Measurements from ENCODE around the gene CYP24A1.

CYP24A1 gene

DNA sequence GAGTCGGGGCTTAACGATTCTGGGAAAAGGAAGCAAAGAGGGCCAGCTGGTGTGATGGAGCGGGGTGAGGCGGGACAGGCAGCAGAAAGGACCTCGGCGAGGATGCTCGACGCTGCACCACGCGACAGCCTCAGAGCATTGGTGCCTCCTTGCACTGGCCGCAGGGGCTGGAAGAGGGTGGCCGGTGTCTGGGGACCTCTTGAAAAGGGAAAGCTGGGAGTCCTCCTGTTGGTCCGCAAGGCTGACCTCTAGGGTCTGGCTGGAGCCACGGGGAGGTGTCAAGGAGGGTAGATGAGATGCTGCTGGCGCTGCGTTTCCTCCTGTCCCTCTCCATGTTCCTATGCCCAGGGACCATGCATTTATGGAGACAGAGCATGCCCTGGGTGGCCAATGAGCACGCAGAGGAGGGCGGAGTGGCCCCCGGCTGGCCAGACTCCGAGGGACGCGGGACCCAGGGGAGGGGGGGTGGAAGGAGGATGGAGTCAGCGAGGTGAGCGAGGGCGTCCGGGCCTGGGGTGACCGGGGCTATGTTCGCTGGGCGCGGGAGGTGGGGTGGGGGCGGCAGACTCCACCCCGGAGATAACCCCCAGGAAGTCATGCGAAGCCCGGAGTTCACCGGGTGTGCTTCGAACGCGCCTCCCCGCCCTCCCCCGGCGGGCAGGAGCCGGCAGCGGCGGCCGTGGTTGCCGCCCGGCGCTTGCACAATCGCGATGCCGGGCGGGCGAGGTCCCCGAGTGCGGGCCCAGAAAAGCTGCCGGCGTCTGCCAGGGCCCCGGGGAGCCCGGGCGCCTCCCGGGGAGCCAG is at the start of gene CYP24A1:
CYP24A1 (minus strand) TSS at position 334 of the 804 bp plus-strand sequence. CDS start 407 bp downstream, outside the sequence.
- DNase-seq, result no peak

DNA sequence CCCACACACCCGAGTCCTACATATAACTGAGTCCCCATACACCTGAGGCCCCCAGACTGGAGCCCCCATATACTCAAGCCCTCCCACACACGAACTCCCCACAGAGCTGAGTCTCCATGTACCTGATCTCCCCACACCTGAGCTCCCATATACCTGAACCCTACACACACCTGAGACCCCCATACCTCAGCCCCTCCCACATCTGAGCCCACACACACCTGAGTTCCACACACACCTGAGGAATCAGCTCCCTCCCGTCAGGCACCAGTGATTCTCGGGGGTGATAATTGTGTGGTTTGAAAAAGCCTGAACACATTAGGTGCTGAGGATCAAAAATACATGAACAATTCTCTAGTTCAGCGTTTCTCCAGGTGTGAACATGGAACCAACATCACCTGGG is 49.5 kb upstream of the CYP24A1 start:
- no peak for DNase-seq

DNA sequence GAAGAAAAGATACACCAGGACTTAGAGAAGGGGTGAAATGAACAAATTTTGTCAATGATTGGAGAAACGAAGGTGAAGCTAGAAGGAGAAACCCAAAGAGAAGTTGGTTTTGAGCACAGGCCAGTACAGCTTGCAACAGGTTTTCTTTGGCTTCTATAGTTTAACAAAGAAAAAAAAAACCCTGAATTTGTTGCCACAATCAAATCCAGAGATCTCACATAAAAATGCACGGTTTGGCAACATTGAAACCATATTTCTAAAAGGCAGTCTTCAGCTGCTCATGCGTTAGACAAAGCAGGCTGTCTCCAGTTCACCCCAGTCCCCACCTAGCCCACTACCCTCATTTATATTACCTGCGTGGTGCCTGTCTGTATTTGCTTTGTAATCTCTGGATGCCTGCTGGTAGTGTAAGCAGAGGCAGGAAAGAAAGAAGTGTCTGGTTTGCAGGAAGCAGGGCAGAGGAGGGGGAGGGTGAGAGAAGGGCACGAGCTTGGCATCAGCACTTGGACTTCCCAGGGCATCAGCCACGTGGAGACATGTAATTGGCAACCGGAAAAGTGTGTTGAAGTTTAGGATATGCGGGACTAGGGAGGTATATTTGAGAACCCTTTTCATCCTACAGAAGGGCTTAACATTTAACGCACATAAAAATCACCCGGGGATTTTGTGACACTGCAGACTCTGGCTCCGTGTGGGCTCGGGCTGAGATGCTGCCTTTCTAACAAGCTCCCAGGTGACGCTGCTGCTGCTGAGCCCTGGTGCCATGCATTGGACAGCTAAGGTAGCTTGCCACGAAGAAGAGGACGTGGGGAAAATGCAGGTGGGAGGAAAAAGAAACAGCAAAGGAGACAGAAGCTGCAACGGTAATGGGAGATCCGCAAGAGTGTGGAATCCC is 48.5 kb upstream of the CYP24A1 start:
- DNase-seq, result no peak

DNA sequence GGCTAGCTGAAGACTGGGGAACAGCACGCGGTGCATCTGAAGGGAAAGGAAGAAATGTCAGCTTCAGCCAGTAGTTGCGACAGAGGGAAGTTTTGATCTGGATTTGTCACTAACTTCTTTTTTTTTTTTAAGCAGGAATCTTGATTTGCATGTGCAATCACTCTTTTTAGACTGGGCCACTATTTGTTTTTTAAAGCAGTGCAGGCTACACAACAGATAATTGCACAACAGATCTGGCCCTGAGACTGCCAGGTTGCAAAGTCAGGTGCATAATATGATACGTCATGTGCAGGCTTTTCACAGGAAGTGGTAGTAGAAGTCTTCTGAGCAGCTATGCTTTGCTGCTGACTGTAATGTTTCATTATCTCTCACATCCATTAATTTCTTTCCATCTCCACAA is 47.6 kb upstream of the CYP24A1 start:
- no peak for DNase-seq

DNA sequence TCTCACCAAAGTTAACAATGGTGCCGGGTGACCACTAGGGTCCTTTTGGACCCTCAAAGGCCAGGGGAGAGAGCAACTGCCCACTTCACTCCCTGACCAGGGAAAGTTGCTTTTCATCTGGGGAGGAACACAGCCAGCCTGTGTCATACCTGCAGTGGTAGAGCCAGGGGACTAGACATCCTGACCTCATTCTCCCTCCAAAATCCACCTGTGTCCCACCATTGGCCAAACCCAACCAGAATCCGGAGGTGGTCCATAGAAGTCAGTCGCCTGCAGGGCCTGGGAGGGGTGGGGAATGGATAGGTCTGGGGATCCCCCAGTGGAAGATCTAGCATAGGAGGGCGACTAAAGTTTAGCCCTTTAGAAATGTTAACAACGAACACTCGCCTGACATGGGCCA is 46.9 kb upstream of the CYP24A1 start:
- no peak for DNase-seq

DNA sequence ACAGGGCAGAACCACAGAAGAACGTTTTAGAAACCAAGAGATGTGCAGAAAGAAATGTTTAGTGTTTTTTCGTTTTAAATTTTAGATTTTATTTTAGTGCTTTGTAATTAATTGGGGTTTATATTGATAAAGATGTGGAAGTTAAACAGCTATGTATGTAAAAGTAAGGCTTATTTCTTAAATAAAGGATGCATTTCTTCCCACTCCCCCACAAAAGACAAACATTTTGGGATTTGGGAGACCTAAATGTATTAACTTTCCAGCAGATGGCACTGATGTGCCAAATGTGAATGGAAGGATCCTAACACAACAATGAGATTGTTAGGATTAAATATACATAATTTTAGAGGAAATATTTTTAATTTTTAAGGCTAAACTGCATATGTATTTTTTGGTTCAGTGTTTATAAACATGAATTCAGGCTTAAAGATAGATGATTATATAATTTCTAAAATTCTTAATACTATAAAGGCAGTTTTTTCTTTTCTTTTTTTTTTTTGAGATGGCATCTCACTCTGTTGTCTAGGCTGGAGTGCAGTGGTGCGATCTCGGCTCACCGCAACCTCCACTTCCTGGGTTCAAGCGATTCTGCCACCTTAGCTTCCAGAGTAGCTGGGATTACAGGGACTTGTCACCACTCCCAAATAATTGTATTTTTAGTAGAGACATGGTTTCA is 46.1 kb upstream of the CYP24A1 start:
- no peak for DNase-seq

DNA sequence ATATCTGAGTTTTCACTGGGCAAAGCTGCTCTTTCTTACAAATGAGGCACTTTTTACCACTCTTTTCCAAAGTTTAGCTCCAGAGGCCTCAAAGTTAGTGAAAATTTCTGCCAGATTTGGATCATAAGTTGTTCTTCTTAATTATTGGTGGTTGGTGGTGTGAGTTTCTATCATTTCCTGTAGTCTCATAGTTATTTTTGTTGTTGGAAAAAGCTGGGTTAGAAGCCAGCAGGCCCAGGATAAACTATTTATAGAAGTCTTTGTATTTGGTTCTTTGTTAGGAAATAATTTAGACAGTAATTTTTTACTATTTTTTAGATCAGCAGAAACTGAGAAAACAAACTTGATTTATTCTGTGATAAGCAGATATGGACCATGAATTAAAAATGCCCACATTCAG is 44.7 kb upstream of the CYP24A1 start:
- DNase-seq, result no peak

DNA sequence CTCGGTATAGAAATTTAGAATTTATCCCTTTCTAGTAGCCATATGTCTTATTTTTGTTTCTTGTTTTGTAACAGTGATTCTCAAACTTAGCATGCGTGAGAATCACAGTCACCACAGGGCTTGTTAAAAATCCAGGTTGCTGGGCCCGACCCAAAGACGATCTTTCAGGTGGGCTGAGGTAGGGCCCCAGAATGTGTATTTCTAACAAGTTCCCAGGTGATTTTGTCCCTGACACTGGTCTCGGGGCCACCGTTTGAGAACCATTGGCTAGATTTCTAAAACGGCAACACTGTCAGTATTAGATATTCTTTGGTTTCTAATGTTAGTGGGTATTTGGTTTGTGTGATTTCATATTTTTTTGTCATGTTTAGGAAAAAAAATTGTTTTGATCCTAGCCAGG is 44.0 kb upstream of the CYP24A1 start:
- no peak for DNase-seq

DNA sequence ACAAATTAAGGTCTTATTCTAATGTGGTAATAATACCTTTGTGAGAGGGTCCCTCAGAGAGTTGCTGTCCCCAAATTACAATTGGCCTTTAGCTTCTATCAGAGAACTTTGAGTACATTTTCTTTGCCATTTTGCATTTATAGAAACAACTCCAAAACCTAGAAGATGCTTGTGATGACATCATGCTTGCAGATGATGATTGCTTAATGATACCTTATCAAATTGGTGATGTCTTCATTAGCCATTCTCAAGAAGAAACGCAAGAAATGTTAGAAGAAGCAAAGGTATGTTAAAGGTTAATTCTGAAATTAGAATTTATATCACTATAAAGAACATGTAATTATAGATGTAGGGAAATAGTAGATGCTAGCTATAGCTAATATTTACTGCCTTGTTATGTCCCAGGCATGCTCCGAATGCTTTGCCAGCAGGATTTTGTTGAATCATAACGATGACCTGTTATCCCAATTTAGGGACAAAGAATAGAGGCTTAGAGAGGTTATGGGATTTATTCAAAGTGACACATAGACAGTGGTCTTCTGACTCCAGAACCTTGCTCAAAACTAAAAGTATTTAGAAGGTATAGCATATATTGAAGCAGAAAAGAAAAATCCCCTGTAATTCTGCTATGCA is 41.5 kb upstream of the CYP24A1 start:
- no peak for DNase-seq

DNA sequence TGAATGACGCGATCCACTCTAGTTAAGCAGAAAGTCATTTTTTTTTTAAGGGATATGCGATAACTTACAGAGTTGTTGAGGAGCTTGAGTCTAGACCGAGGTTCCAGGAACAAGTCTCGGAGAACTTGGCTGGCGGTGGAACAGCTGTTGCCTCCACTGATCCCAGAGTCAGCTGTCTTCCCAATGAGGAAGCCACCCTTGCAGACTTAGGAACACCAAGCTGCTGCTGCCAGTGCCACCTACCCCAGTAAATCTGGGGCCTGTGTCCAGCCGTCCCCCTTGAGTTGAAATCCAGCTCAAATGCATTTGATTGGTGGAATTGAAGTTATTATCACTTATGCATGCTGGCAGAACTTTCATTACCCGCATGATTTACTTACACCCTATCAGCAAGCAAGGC is 40.8 kb upstream of the CYP24A1 start:
- DNase-seq, result no peak

DNA sequence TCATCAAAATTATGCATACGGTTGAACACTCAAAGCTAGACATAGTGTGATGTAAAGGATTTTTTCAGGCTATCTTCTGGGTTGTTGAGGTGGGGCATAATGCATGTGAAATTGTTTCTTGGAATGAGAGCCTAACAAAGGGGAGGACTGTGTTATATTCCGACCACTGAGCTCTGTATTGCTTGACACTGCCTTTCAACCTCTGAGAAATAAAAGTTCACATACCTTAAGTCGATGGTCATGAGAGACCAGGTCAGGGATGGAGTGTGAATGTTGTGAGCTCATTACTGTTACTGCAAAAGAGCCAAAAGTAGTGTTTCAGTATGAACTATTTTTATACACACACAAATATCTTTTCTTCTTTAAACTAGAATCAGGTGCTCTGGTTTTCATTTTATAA is 39.1 kb upstream of the CYP24A1 start:
- no peak for DNase-seq

DNA sequence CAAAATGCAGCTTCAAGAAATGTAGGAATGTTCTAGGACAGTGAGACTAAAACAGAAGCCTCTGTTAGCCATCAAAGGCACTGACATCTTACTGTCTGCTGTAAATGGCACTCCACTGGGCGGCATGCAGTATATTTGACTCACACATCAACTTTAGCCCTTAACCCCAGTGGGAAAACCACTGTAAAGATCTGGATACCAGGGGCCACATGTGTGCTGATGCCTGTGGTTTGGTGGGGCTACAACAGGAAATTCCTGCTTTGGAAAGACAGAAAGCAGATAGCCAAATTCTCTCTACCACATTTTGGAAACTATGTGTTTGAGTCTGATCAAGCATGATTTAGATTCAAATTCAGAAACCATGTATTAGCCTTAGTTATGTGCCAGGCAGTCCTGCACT is 38.4 kb upstream of the CYP24A1 start:
- DNase-seq, result no peak

DNA sequence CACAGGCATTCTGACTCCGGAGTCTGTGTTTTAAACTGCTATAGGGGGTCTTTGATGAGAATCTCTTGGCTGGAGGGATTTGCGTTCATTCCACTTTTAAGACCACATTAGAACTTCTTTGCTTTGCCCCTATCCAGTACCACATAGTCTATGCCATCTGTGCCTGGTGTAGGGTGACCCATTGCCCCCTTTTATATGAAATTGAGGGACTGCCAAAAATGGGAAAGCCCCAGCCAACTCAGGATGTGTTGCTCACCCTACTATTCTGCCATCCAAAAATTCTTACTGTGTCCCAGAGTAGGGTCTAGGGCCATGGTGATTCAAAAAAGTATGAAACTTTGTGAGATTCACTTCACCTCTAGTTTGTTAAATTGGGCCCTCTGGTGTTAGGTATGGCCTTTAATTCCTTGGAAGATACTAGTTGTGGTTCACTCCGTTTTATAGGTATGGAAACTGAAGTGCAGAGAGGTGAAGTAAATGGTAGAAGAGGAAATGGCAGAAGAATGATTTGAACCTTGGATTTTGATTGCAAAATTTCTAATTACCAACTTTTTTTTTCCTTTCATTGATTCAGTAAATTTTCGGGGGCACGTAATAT is 35.5 kb upstream of the CYP24A1 start:
- DNase-seq, result no peak

DNA sequence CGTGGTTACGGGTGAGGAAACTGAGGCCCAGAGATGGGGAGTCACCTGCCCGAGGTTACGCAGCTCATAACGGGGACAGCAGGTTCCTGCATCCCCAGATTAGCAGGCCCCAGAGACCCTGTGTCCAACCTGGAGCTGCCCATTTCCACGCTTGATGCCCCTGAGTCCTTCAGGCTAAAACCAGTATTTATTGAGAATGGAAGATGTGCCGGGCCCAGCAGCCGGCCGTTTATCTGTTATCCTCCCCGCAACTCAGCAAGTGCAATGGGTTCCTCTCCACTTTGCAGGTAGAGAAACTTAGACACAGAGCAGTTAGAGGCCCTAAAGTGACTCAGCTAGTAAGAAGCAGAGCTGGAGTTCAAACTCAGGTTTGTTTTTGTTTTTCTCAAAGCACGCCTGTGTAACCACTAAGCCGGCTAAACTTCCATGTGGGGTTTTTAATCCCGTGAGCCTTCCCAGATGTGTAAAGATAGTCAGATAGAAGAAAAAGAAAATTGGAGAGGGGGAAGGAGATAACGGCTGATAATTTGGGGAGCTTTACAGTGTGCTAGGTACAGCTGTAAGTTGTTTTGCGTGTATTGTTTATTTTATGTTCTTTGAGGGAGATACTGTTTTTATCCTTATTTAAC is 34.9 kb upstream of the CYP24A1 start:
- no peak for DNase-seq

DNA sequence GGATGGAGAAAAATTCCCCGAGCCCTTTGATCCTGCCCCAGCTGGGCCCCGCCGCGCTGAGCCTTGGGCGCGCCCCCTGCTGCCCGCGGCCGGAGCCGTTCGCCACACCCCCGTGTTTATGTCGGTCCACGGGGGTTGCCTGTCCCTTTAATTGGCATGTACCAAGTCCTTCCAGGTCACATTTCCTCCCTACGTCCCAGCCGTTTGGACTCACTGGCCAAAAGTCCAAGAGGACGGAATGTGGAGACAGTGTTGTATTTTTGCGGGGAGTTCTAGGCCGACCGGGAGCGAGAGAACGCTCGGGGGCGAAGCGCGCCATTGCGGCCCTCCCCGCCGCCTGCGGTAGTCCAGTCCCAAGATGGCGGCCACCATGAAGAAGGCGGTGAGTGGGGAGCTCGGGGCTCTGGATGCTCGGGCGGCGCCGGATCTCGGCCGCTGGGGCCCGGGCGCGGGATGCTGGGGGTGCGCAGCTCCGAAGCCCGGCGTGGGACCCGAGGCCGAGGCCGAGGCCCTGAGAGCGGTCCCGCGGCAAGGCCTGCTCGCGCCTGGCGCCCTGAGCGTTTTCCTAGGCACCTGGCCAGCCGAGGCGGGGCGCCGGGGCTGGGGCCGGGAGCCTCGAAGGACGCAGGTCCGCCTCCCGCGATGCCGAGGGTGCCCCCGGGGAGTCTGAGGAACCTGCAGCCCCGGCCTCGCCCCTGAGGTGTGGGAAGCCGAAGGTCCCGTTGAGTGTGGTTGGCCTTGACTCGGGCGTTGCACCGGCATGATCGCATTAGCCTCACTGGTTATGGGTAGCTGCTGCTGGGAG is 34.2 kb upstream of the CYP24A1 start, which contains the start of gene PFDN4:
PFDN4 (plus strand) TSS at position 345 of the 805 bp plus-strand sequence; CDS start at position 359, 14 bp downstream.
- DNase-seq, result peak; percentile 75 to 76

DNA sequence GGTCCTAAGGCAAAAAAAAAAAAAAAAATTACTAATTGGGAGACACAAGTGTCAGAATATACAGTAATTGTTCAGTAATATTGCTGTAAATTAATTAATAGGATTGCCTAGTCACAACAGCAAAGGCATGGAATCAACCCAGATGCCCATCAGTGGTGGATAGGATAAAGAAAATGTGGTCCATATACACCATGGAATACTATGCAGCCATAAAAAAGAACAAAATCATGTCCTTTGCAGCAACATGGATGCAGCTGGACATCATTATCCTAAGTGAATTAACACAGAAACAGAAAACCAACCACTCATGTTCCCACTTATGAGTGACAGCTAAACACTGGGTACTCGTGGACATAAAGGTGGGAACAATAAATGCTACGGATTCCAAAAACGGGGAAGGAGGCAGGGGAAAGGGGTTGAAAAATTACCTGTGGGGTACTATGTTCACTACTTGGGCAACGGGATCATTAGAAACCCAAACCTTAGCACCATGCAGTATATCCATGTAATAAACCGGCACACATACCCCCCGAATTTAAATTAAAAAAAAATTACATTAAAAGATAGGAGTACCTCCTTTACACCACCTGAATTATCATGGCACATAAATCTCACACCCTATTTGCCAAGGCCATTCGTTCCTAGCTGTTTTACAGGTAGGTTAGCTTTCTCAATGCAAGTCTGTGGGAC is 33.4 kb upstream of the CYP24A1 start:
- DNase-seq, result no peak

DNA sequence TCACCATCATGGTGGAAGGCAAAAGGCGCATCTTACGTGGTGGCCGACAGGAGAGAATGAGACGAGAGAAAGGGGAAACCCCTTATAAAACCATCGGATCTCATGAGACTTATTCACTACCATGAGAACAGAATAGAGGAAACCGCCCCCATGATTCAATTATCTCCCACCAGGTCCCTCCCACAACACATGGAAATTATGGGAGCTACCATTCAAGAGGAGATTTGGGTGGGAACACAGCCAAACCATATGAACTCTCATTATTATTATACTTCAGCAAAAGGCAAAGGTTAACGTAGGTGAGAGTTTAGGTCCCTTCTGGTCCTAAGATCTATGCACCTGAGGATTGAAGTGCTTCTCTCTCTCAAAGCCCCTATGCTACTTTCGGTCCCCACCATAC is 31.7 kb upstream of the CYP24A1 start:
- DNase-seq, result no peak

DNA sequence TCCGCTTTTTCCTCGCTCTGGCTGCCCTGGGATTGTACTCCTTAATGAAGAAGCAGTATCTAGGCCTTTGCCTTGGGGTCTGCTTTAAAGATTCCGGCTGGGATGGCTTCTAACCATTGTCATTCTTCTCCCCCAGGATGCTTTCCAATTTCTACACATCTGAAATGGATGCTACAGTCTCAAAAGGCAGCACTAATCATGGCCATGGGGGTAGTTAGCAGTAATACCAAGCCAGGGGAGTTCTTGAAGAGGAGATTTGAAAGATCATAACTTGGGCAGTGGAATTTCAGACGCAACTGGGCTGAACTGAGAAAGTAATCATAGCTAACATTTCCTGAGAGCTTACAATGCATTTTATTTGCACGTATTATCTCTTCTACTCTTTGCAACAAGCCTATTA is 30.7 kb upstream of the CYP24A1 start:
- no peak for DNase-seq

DNA sequence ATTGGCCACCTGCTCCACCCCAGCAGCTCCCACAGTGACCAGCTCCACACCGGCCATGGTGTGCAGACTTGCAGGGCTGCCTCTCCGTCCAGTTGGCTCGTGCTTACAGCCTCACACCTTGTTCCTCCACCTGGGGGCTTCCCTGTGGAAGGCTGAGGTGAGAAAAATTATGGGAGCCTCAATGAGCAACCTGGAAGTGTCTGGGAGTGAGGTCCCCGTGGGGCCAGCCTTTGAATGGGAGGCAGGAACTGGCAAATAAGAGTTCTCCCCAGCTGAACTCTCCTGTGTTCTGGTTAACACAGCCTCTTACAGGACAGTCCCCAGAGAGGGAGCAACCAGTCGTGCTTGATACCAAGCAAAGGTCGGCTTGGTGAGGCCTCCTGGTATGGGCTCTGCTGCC is 30.3 kb upstream of the CYP24A1 start:
- DNase-seq, result no peak

DNA sequence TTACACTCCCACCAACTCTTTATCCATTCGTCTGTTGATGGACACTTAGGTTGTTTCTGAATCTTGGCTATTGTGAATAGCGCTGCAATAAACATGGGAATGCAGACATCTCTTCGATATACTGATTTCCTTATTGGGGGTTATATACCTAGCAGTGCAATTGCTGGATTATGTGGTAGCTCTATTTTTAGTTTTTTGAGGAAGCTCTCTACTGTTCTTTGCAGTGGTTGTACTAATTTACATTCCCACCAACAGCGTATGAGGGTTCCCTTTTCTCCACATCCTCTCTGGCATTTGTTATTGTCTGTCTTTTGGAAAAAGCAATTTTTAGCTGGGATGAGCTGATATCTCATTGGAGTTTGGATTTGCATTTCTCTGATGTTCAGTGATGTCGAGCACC is 29.5 kb upstream of the CYP24A1 start:
- DNase-seq, result no peak
